IMR-90 (cell line): ENCODE measurements around the gene KLF7. TPM values are rescaled to one million over a fixed set of nuclear protein-coding genes. Genes with fewer than 3 reads are reported as not detected.

ENCODE experiments used
- ATAC-seq: fragments of 200-7000 bp; cut with Tn5 transposase; 2 replicates; pipeline ENCODE4 v1.9.1; 2020; ENCODE audit warnings: low read depth, mild to moderate bottlenecking, moderate library complexity
- BruUV-seq: library from RNA; stranded (reverse); fragments of 400-500 nt; replicated peaks from 2 replicates; lab custom pipeline; 2021; lab: Mats Ljungman, UMichigan
- CTCF ChIA-PET: fragments of 300-600 bp; formaldehyde crosslinking; extraction: SDS; loops from one replicate; lab custom pipeline; 2021; ENCODE audit warnings: antibody characterized with exemption; lab: Yijun Ruan, JAX
- POLR2A ChIA-PET: fragments of 300-600 bp; sonication (Branson Sonifier 250); formaldehyde crosslinking; loops from one replicate; lab custom pipeline; 2022; ENCODE audit warnings: antibody characterized with exemption; ENCODE audit not compliant: unreplicated experiment; lab: Charles Lee
- DNase-seq: peaks from one replicate; pipeline ENCODE4 v3.0.0; 2013
- H2AFZ ChIP-seq: replicated peaks from 2 replicates; pipeline ENCODE3; 2013; ENCODE audit warnings: low read length, mild to moderate bottlenecking; ENCODE audit not compliant: poor library complexity
- H2AK5ac ChIP-seq: 2 replicates; pipeline ENCODE4 v1.6.1; 2013; ENCODE audit warnings: low read depth, low read length, inconsistent platforms
- H2AK9ac ChIP-seq: replicated peaks from 2 replicates; pipeline ENCODE3; 2013; ENCODE audit warnings: mild to moderate bottlenecking, low read depth, low read length, moderate library complexity; ENCODE audit not compliant: poor library complexity
- H2BK120ac ChIP-seq: 2 replicates; pipeline ENCODE4 v1.6.1; 2013; ENCODE audit warnings: low read depth, low read length, inconsistent platforms
- H2BK15ac ChIP-seq: 3 replicates; pipeline ENCODE4 v1.6.1; 2013; ENCODE audit warnings: low read depth, low read length, inconsistent platforms
- H2BK20ac ChIP-seq: 2 replicates; pipeline ENCODE4 v1.6.1; 2013; ENCODE audit warnings: low read depth, mild to moderate bottlenecking, inconsistent platforms, low read length, moderate library complexity
- H2BK5ac ChIP-seq: 2 replicates; pipeline ENCODE4 v1.6.1; 2013; ENCODE audit warnings: mild to moderate bottlenecking, low read depth, low read length, inconsistent platforms; ENCODE audit not compliant: poor library complexity, severe bottlenecking
- H3K14ac ChIP-seq: replicated peaks from 2 replicates; pipeline ENCODE4 v1.6.1; 2013; ENCODE audit warnings: low read depth, low read length, inconsistent platforms
- H3K18ac ChIP-seq: 2 replicates; pipeline ENCODE4 v1.6.1; 2013; ENCODE audit warnings: low read depth, low read length, control low read depth
- H3K23ac ChIP-seq: 2 replicates; pipeline ENCODE4 v1.6.1; 2013; ENCODE audit warnings: low read depth, low read length, inconsistent platforms
- H3K27ac ChIP-seq: 2 replicates; pipeline ENCODE4 v1.5.1; 2013; ENCODE audit warnings: mild to moderate bottlenecking, control low read depth, low read length; ENCODE audit not compliant: insufficient read depth
- H3K27me3 ChIP-seq: 2 replicates; pipeline ENCODE4 v1.6.1; 2013; ENCODE audit warnings: low read length; ENCODE audit not compliant: control insufficient read depth, insufficient read depth
- H3K36me3 ChIP-seq: 2 replicates; pipeline ENCODE4 v1.6.1; 2013; ENCODE audit warnings: low read length, mixed read lengths; ENCODE audit not compliant: control insufficient read depth, insufficient read depth
- H3K4ac ChIP-seq: 2 replicates; pipeline ENCODE4 v1.6.1; 2013; ENCODE audit warnings: low read depth, low read length, inconsistent platforms
- H3K4me1 ChIP-seq: 2 replicates; pipeline ENCODE4 v1.6.1; 2013; ENCODE audit warnings: low read length, mixed read lengths; ENCODE audit not compliant: control insufficient read depth, insufficient read depth
- H3K4me2 ChIP-seq: 2 replicates; pipeline ENCODE4 v1.6.1; 2013; ENCODE audit warnings: low read depth, mild to moderate bottlenecking, control low read depth, low read length, moderate library complexity
- H3K4me3 ChIP-seq: 2 replicates; pipeline ENCODE4 v1.5.1; 2013; ENCODE audit warnings: low read depth, mild to moderate bottlenecking, control low read depth, low read length, moderate library complexity; ENCODE audit not compliant: insufficient read depth
- H3K56ac ChIP-seq: 2 replicates; pipeline ENCODE4 v1.6.1; 2013; ENCODE audit warnings: low read length, inconsistent platforms; ENCODE audit not compliant: insufficient read depth; ENCODE audit errors: extremely low read depth
- H3K79me1 ChIP-seq, 2 experiments: 2 replicates each; pipeline ENCODE4 v1.6.1; 2013; ENCODE audit warnings: low read length in 2 of 2, inconsistent platforms in 1 of 2, low read depth in 1 of 2
- H3K9ac ChIP-seq: 2 replicates; pipeline ENCODE4 v1.6.1; 2013; ENCODE audit warnings: low read depth, low read length, control low read depth
- H3K9me1 ChIP-seq: 2 replicates; pipeline ENCODE4 v1.6.1; 2013; ENCODE audit warnings: low read length, inconsistent platforms; ENCODE audit not compliant: insufficient read depth
- H3K9me3 ChIP-seq: 2 replicates; pipeline ENCODE4 v1.6.1; 2013; ENCODE audit warnings: low read length; ENCODE audit not compliant: control insufficient read depth, insufficient read depth
- H4K20me1 ChIP-seq: 2 replicates; pipeline ENCODE4 v1.6.1; 2013; ENCODE audit warnings: low read length, inconsistent platforms; ENCODE audit not compliant: insufficient read depth
- H4K5ac ChIP-seq: 2 replicates; pipeline ENCODE4 v1.6.1; 2013; ENCODE audit warnings: mild to moderate bottlenecking, low read depth, low read length, control low read depth
- H4K8ac ChIP-seq, 2 experiments: 2 replicates each; pipeline ENCODE4 v1.6.1; 2013; ENCODE audit warnings: low read depth in 2 of 2, low read length in 2 of 2, control low read depth in 1 of 2, inconsistent platforms in 1 of 2
- H4K91ac ChIP-seq: 2 replicates; pipeline ENCODE4 v1.6.1; 2013; ENCODE audit warnings: low read depth, low read length, inconsistent platforms; ENCODE audit not compliant: insufficient read depth
- CHD1 ChIP-seq: IDR thresholded peaks from 2 replicates; pipeline ENCODE4 v1.6.1; 2012; ENCODE audit warnings: low read depth, low read length, improper control_type of control experiment
- NFE2L2 ChIP-seq: fragments of 150-350 bp; IDR thresholded peaks from 2 replicates; pipeline ENCODE4 v1.6.1; 2016; ENCODE audit warnings: low read depth, mild to moderate bottlenecking, low read length
- WGBS, 2 experiments: methylation state at CpG; one replicate each; pipeline versions ENCODE4 v1.1.5 to v1.1.7; 2013; ENCODE audit warnings: missing lambda C conversion rate in 2 of 2; ENCODE audit not compliant: insufficient read length in 1 of 2; ENCODE audit errors: extremely low coverage in 2 of 2; 5-methylcytosine and 5-hydroxymethylcytosine counted together
- dilution Hi-C: fragments of 300-500 bp; cut with HindIII; formaldehyde crosslinking; loops from one replicate; pipeline ENCODE4 v1.14.3; 2018; ENCODE audit warnings: low sequenced_read_pairs; ENCODE audit not compliant: unreplicated experiment
- in situ Hi-C: fragments of 300-500 bp; cut with MboI; formaldehyde crosslinking; loops from 3 replicates; pipeline ENCODE4 v1.14.3; 2019; ENCODE audit warnings: low sequenced_read_pairs, inconsistent platforms, mixed read lengths
- intact Hi-C: fragments of 100-400 bp; cut with micrococcal nuclease; formaldehyde crosslinking; loops from 2 replicates; pipeline ENCODE4 v1.10.0; 2022
- polyA plus RNA-seq, 3 experiments: library from polyadenylated mRNA; depleted of rRNA; stranded (reverse); fragments of >200 nt; gene quantifications; 2 replicates each; pipeline ENCODE4 v1.2.3, GENCODE V29; 2012; ENCODE audit warnings: low replicate concordance in 1 of 3
- total RNA-seq: library from RNA; depleted of rRNA; stranded (reverse); fragments of >200 nt; gene quantifications from 2 replicates; pipeline ENCODE4 v1.2.3, GENCODE V29; 2012

The KLF7 gene
- total and polyA plus RNA-seq, 2 of the 4 experiments (the other 2 are of a cell fraction): 23.1 to 28.5 TPM

- Histone ChIP-seq H3K9ac (no peak overlapping the region), H2AK5ac (no peak overlapping the region)
- intact Hi-C loops: loop anchor here (5.0 kb wide), 2 partner anchors 39 to 149 kb away; no protein-coding TSS in a partner anchor
These were observed 17.2 kb upstream of the KLF7 start for GRCh38 chr2:207182911-207183310.

More at GRCh38 chr2:207182911-207183310, 17.2 kb upstream of the KLF7 start:
- Histone ChIP-seq H3K56ac (no peak overlapping the region), H2BK15ac (no peak overlapping the region), H3K27me3 (no peaks in the 10 kb centered on the region), H3K14ac (no peak overlapping the region), H3K4me3 (no peak overlapping the region), H3K23ac (no peak overlapping the region), H2BK5ac (peak overlapping the region; percentile 87), H4K91ac (no peak overlapping the region), H3K27ac (0 out of 2 replicates have a peak overlapping the region, but pooled peaks have one; percentile 7), H3K4me2 (peak overlapping the region; percentile 27; the same call in 1 of the 2 replicates), H3K9me3 (peaks cover 5% of the 10 kb centered on the region; the same call in 1 of the 2 replicates), H2AK9ac (no peak overlapping the region), H3K4me1 (peaks cover 17% of the 10 kb centered on the region), H3K9me1 (peaks cover 15% of the 10 kb centered on the region), H4K8ac (no peak overlapping the region; a peak in 1 of 4 replicates), H2BK20ac (peak overlapping the region; percentile 31; the same call in 1 of the 2 replicates), H3K36me3 (no peaks in the 10 kb centered on the region), H3K4ac (no peak overlapping the region), H3K18ac (peak overlapping the region; percentile 92; the same call in 1 of the 2 replicates), H2AFZ (no peak overlapping the region), H2BK120ac (no peak overlapping the region; the same call in 1 of the 2 replicates), H3K79me1 (peaks cover 0 to 3% of the 10 kb centered on the region in 2 experiments; a peak in 1 of 4 replicates), H4K20me1 (no peaks in the 10 kb centered on the region), H4K5ac (peak overlapping the region; percentile 73; the same call in 1 of the 2 replicates)
- peak; percentile 47 for DNase-seq
- in situ Hi-C loops: no loop called here
- BruUV-seq: no TSS peak
- CTCF ChIA-PET: no interaction called here
- dilution Hi-C loops: no loop called here
- peak; percentile 33; the same call in 1 of the 2 replicates for TF ChIP-seq NFE2L2
- TF ChIP-seq CHD1: no peak
- WGBS, 2 experiments: no CpG with 5 or more reads among the region's 2 CpGs
- POLR2A ChIA-PET: no interaction called here
- ATAC-seq: peak; percentile 9; the same call in 1 of the 2 replicates
